ENCODE measurements around the gene CAMK2B. TPM values are rescaled to one million over a fixed set of nuclear protein-coding genes. Genes with fewer than 3 reads are reported as not detected.

CAMK2B gene
- total and polyA plus RNA-seq, 7 donors, result 0.23 to 3.2 (median 1.5) TPM; not detected in 1

DNA sequence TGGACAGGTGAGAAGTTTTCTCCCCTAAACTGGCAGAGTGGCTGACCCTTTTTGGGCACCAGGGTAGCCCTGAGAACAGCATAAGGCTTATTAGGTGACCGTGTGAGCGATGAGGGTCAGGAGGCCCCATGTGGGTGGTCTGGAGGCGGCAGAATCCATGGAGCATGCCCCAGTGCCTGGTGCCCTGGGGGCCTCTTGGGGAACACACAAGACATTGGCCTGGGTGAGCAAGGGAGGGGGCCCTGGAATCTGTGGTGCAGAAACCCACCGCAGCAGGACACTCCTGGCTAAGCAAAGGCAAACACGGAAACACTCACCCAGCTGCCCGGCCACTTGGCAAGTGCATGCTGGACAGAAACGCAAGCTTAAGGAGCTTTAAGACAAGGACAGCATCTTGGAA lies 95.1 kb downstream of the CAMK2B start:
- Histone ChIP-seq H3K4me3 (no peak overlapping the region), H3K36me3 (no peaks in the 10 kb centered on the region), H3K9me3 (no peaks in the 10 kb centered on the region), H3K4me1 (no peaks in the 10 kb centered on the region), H3K27me3 (peaks cover 0 to 13% (median 12%) of the 10 kb centered on the region in 3 donors), H3K27ac (no peak overlapping the region)
- intact Hi-C loops (cut with DNase I), result no loop called here
- no peak for DNase-seq
- 86 to 92% methylated on average over 7 of the region's 7 CpGs for WGBS, 2 donors
- TF ChIP-seq POLR2A (IDR thresholded peaks at IDR 0.05) (no peak), EP300 (IDR thresholded peaks at IDR 0.05) (no peak), POLR2AphosphoS5 (IDR thresholded peaks at IDR 0.05) (no peak)
- TF ChIP-seq, protein P1, sequence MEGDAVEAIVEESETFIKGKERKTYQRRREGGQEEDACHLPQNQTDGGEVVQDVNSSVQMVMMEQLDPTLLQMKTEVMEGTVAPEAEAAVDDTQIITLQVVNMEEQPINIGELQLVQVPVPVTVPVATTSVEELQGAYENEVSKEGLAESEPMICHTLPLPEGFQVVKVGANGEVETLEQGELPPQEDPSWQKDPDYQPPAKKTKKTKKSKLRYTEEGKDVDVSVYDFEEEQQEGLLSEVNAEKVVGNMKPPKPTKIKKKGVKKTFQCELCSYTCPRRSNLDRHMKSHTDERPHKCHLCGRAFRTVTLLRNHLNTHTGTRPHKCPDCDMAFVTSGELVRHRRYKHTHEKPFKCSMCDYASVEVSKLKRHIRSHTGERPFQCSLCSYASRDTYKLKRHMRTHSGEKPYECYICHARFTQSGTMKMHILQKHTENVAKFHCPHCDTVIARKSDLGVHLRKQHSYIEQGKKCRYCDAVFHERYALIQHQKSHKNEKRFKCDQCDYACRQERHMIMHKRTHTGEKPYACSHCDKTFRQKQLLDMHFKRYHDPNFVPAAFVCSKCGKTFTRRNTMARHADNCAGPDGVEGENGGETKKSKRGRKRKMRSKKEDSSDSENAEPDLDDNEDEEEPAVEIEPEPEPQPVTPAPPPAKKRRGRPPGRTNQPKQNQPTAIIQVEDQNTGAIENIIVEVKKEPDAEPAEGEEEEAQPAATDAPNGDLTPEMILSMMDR (IDR thresholded peaks at IDR 0.05), result no peak

DNA sequence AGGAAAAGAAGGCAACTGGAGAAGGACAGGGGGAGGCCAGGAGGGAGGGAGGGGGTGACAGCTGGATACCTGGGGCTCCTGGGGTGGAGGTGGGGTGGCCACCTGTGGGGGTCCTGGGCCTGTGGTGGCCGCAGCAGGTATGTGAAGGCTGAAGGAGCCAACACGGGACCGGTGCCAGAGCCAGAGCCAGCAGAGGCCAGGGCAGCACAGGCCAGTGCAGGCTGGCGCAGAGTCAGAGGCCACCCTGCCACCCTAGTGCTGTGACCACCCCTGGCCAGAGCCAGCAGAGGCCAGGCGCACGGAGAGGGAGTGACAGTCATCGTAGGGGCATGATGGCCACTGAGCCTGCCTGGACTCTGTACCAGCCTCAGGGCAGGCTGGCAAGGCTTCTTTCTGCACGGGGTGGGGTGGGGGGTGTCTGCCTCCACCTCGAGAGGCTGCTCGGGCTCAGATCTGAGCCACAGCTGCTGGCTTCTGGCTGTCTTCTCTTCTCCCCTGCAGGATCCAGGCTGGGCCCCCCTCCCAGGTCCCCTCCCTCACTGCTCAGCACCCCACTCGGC lies 95.8 kb downstream of the CAMK2B start:
- H3K36me3 ChIP-seq, result no peaks in the 10 kb centered on the region
- intact Hi-C loops (cut with DNase I), result no loop called here
- no peak overlapping the region for H3K4me3 ChIP-seq
- peaks cover 0 to 20% (median 19%) of the 10 kb centered on the region in 3 donors for H3K27me3 ChIP-seq
- H3K4me1 ChIP-seq, result no peaks in the 10 kb centered on the region
- DNase-seq, result no peak
- 64 to 79% methylated on average over 11 of the region's 11 CpGs for WGBS, 2 donors
- no peaks in the 10 kb centered on the region for H3K9me3 ChIP-seq
- no peak overlapping the region for H3K27ac ChIP-seq
- TF ChIP-seq EP300 (IDR thresholded peaks at IDR 0.05) (no peak), POLR2A (IDR thresholded peaks at IDR 0.05) (no peak), POLR2AphosphoS5 (IDR thresholded peaks at IDR 0.05) (no peak)
- TF ChIP-seq, protein P1 (IDR thresholded peaks at IDR 0.05), result no peak

- TF ChIP-seq POLR2AphosphoS5 (IDR thresholded peaks at IDR 0.05) (no peak), EP300 (IDR thresholded peaks at IDR 0.05) (no peak), POLR2A (IDR thresholded peaks at IDR 0.05) (no peak)
- TF ChIP-seq, protein P1 (IDR thresholded peaks at IDR 0.05), result no peak
- H3K4me3 ChIP-seq, result no peak overlapping the region
- no peak overlapping the region for H3K27ac ChIP-seq
- no peaks in the 10 kb centered on the region for H3K4me1 ChIP-seq
- 75 to 84% methylated on average over 29 of the region's 29 CpGs for WGBS, 2 donors
- intact Hi-C loops (cut with DNase I), result no loop called here
- H3K9me3 ChIP-seq, result no peaks in the 10 kb centered on the region
- H3K27me3 ChIP-seq, result peaks cover 0 to 23% (median 20%) of the 10 kb centered on the region in 3 donors
- no peaks in the 10 kb centered on the region for H3K36me3 ChIP-seq
- no peak for DNase-seq
These were observed 96.6 kb downstream of the CAMK2B start for GRCh38 chr7:44228571-44229350.

DNA sequence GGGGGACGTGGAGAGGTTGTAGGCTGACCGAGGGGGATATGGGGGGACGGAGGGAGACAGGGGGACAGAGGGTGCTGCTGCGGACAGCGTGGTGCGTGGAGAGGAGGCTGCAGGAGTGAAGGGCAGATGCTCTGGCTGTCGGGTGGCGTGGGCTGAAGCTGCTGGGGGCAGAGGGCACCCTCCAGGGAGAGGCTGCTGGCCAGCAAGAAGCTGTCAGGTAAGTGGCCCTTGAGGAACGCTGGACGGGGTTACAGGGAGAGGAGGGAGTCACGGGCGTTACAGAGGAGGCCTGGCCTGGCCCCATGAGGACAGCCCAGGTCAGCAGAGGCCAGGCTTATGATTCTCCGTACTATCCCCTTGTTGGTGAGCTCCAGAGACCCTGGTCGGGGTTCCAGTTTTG lies 97.5 kb downstream of the CAMK2B start:
- no peak for DNase-seq
- no peak overlapping the region for H3K27ac ChIP-seq
- intact Hi-C loops (cut with DNase I), result no loop called here

More for the DNA sequence above, 97.5 kb downstream of the CAMK2B start:
- H3K4me1 ChIP-seq, result no peaks in the 10 kb centered on the region
- TF ChIP-seq, protein P1 (IDR thresholded peaks at IDR 0.05), result no peak
- no peak for TF ChIP-seq POLR2A (IDR thresholded peaks at IDR 0.05)
- TF ChIP-seq POLR2AphosphoS5 (IDR thresholded peaks at IDR 0.05), result no peak
- TF ChIP-seq EP300 (IDR thresholded peaks at IDR 0.05), result no peak
- no peaks in the 10 kb centered on the region for H3K36me3 ChIP-seq
- H3K9me3 ChIP-seq, result no peaks in the 10 kb centered on the region
- no peak overlapping the region for H3K4me3 ChIP-seq
- peaks cover 0 to 23% (median 20%) of the 10 kb centered on the region in 3 donors for H3K27me3 ChIP-seq
- 60 to 81% methylated on average over 14 of the region's 14 CpGs for WGBS, 2 donors

All from sigmoid colon (tissue), 7 donors.